ENCODE measurements around the gene MRFAP1L1. TPM values are rescaled to one million over a fixed set of nuclear protein-coding genes. Genes with fewer than 3 reads are reported as not detected.

The MRFAP1L1 gene
- polyA plus RNA-seq, 3 donors = 7.6 to 19.1 (median 13.8) TPM

- Mint-ChIP-seq H3K4me1 (peaks cover 26% of the 10 kb centered on the region), H3K27ac (peak overlapping the region in 1 of 7 donors; percentile 42), H3K4me3 (no peak overlapping the region), H3K36me3 (peaks cover 38 to 41% of the 10 kb centered on the region in 2 donors), H3K27me3 (ENCODE audit: low read depth in 3 of 3) (peaks cover 0 to 2% (median 0%) of the 10 kb centered on the region in 3 donors), H3K9me3 (peaks cover 0 to 6% (median 2%) of the 10 kb centered on the region in 7 donors)
- Histone ChIP-seq H3K9me3 (replicated peaks in 1 of 2; ENCODE audit: control insufficient read depth in 1 of 2, insufficient read depth in 1 of 2, low read length in 2 of 2) (no peaks in the 10 kb centered on the region), H3K36me3 (replicated peaks in 1 of 2; ENCODE audit: control insufficient read depth in 1 of 2, insufficient read depth in 2 of 2, low read length in 2 of 2) (peaks cover 12 to 39% of the 10 kb centered on the region in 2 donors), H3K27me3 (ENCODE audit: control insufficient read depth in 2 of 2, insufficient read depth in 2 of 2, low read length in 2 of 2) (no peaks in the 10 kb centered on the region), H3K79me2 (ENCODE audit: insufficient read depth, low read length) (peaks cover 32% of the 10 kb centered on the region), H3K4me1 (ENCODE audit: control insufficient read depth in 1 of 2, insufficient read depth in 2 of 2, low read length in 2 of 2) (peaks cover 17 to 18% of the 10 kb centered on the region in 2 donors), H3K4me2 (replicated peaks; ENCODE audit: extremely low read depth, low read length, poor library complexity, severe bottlenecking) (no peak overlapping the region), H3K4me3 (replicated peaks in 1 of 3; ENCODE audit: low read depth in 2 of 3, low read length in 3 of 3) (no peak overlapping the region), H4K20me1 (ENCODE audit: insufficient read depth, low read length) (peaks cover 7% of the 10 kb centered on the region), H3K27ac (ENCODE audit: low read depth in 1 of 2, low read length in 2 of 2) (no peak overlapping the region), H2AFZ (ENCODE audit: insufficient read depth, low read depth, low read length, poor library complexity, severe bottlenecking) (no peak overlapping the region), H3K9ac (ENCODE audit: insufficient read depth, low read length, poor library complexity, severe bottlenecking) (no peak overlapping the region)
- intact Hi-C loops (cut with micrococcal nuclease) = loop anchor here in 1 of 2 donors (10.0 kb wide), 1 partner anchor 945 kb away; no protein-coding TSS in a partner anchor
- TF ChIP-seq, protein P1, sequence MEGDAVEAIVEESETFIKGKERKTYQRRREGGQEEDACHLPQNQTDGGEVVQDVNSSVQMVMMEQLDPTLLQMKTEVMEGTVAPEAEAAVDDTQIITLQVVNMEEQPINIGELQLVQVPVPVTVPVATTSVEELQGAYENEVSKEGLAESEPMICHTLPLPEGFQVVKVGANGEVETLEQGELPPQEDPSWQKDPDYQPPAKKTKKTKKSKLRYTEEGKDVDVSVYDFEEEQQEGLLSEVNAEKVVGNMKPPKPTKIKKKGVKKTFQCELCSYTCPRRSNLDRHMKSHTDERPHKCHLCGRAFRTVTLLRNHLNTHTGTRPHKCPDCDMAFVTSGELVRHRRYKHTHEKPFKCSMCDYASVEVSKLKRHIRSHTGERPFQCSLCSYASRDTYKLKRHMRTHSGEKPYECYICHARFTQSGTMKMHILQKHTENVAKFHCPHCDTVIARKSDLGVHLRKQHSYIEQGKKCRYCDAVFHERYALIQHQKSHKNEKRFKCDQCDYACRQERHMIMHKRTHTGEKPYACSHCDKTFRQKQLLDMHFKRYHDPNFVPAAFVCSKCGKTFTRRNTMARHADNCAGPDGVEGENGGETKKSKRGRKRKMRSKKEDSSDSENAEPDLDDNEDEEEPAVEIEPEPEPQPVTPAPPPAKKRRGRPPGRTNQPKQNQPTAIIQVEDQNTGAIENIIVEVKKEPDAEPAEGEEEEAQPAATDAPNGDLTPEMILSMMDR (IDR thresholded peaks at IDR 0.05) = no peak
- DNase-seq = no peak
- no CpG with 5 or more reads among the region's 1 CpG for WGBS (ENCODE audit: insufficient coverage)
These were observed 9.8 kb downstream of the MRFAP1L1 start for GRCh38 chr4:6699903-6700302.

GRCh38 chr4:6699388-6699787, 10.3 kb downstream of the MRFAP1L1 start:
- peaks cover 32% of the 10 kb centered on the region for H3K79me2 ChIP-seq (ENCODE audit: insufficient read depth, low read length)
- WGBS (ENCODE audit: insufficient coverage) = 93% methylated on average over 5 of the region's 5 CpGs
- Mint-ChIP-seq H3K4me3 (no peak overlapping the region), H3K27ac (peak overlapping the region in 1 of 7 donors; percentile 50), H3K4me1 (peaks cover 29% of the 10 kb centered on the region), H3K9me3 (peaks cover 0 to 6% (median 2%) of the 10 kb centered on the region in 7 donors), H3K36me3 (peaks cover 34 to 38% of the 10 kb centered on the region in 2 donors), H3K27me3 (ENCODE audit: low read depth in 3 of 3) (peaks cover 0 to 2% (median 0%) of the 10 kb centered on the region in 3 donors)
- peaks cover 22 to 23% of the 10 kb centered on the region in 2 donors for H3K4me1 ChIP-seq (ENCODE audit: control insufficient read depth in 1 of 2, insufficient read depth in 2 of 2, low read length in 2 of 2)
- H3K27ac ChIP-seq (ENCODE audit: low read depth in 1 of 2, low read length in 2 of 2) = no peak overlapping the region
- no peak overlapping the region for H3K4me2 ChIP-seq (replicated peaks; ENCODE audit: extremely low read depth, low read length, poor library complexity, severe bottlenecking)
- H3K27me3 ChIP-seq (ENCODE audit: control insufficient read depth in 2 of 2, insufficient read depth in 2 of 2, low read length in 2 of 2) = no peaks in the 10 kb centered on the region
- H3K9me3 ChIP-seq (replicated peaks in 1 of 2; ENCODE audit: control insufficient read depth in 1 of 2, insufficient read depth in 1 of 2, low read length in 2 of 2) = no peaks in the 10 kb centered on the region
- no peak overlapping the region for H3K4me3 ChIP-seq (replicated peaks in 1 of 3; ENCODE audit: low read depth in 2 of 3, low read length in 3 of 3)
- DNase-seq = no peak
- peaks cover 6% of the 10 kb centered on the region for H4K20me1 ChIP-seq (ENCODE audit: insufficient read depth, low read length)
- no peak overlapping the region for H3K9ac ChIP-seq (ENCODE audit: insufficient read depth, low read length, poor library complexity, severe bottlenecking)
- peaks cover 12 to 39% of the 10 kb centered on the region in 2 donors for H3K36me3 ChIP-seq (replicated peaks in 1 of 2; ENCODE audit: control insufficient read depth in 1 of 2, insufficient read depth in 2 of 2, low read length in 2 of 2)
- H2AFZ ChIP-seq (ENCODE audit: insufficient read depth, low read depth, low read length, poor library complexity, severe bottlenecking) = no peak overlapping the region
- intact Hi-C loops (cut with micrococcal nuclease) = no loop called here
- TF ChIP-seq, protein P1 (IDR thresholded peaks at IDR 0.05) = no peak
